ENCODE results near the gene OR3A3.
"Not testable (repeated sequence)": the region's sequence is repeated elsewhere in the genome, so short reads cannot be mapped to it uniquely, and the experiment has no call there.

Gene OR3A3

GRCh38 chr17:3400055-3400454 lies 11.1 kb upstream of the OR3A3 start:
- TF ChIP-seq CTCF (IDR thresholded peaks at IDR 0.05; ENCODE audit: borderline replicate concordance, extremely low read depth, low read length, poor library complexity, severe bottlenecking), result no peak
- TF ChIP-seq EZH2 (IDR thresholded peaks at IDR 0.05; ENCODE audit: borderline replicate concordance, low read depth, low read length, severe bottlenecking), result no peak

GRCh38 chr17:3401786-3402185 lies 9.4 kb upstream of the OR3A3 start:
- DNase-seq (no peak), ATAC-seq (ENCODE audit: insufficient read depth, low read depth) (no peak)
- H3K9me3 ChIP-seq (ENCODE audit: insufficient read depth, low read length, severe bottlenecking), result no peaks in the 10 kb centered on the region
- H3K79me2 ChIP-seq (ENCODE audit: insufficient read depth, low read length), result no peaks in the 10 kb centered on the region
- H3K4me3 ChIP-seq (ENCODE audit: low read depth in 1 of 2, low read length in 2 of 2), result no peak overlapping the region
- H2AFZ ChIP-seq (ENCODE audit: low read depth, low read length), result no peak overlapping the region
- no peak overlapping the region for H3K9ac ChIP-seq (ENCODE audit: low read depth, low read length)
- TF ChIP-seq CTCF (IDR thresholded peaks at IDR 0.05; ENCODE audit: borderline replicate concordance, extremely low read depth, low read length, poor library complexity, severe bottlenecking) (no peak), EZH2 (IDR thresholded peaks at IDR 0.05; ENCODE audit: borderline replicate concordance, low read depth, low read length, severe bottlenecking) (no peak)
- H3K4me1 ChIP-seq (ENCODE audit: insufficient read depth, low read length), result no peaks in the 10 kb centered on the region
- H3K36me3 ChIP-seq (ENCODE audit: insufficient read depth, low read length), result no peaks in the 10 kb centered on the region
- no peak overlapping the region for H3K4me2 ChIP-seq (ENCODE audit: insufficient read depth, low read length)
- H4K20me1 ChIP-seq (ENCODE audit: insufficient read depth, low read length), result no peaks in the 10 kb centered on the region
- H3K27ac ChIP-seq (ENCODE audit: low read length), result no peak overlapping the region
- no peaks in the 10 kb centered on the region for H3K27me3 ChIP-seq (ENCODE audit: insufficient read depth, low read length, poor library complexity)

More at GRCh38 chr17:3400055-3400454, 11.1 kb upstream of the OR3A3 start:
- no peak overlapping the region for H3K4me3 ChIP-seq (ENCODE audit: low read depth in 1 of 2, low read length in 2 of 2)
- no peak overlapping the region for H2AFZ ChIP-seq (ENCODE audit: low read depth, low read length)
- H3K4me1 ChIP-seq (ENCODE audit: insufficient read depth, low read length), result no peaks in the 10 kb centered on the region
- no peaks in the 10 kb centered on the region for H3K79me2 ChIP-seq (ENCODE audit: insufficient read depth, low read length)
- H3K9ac ChIP-seq (ENCODE audit: low read depth, low read length), result no peak overlapping the region
- H4K20me1 ChIP-seq (ENCODE audit: insufficient read depth, low read length), result no peaks in the 10 kb centered on the region
- H3K9me3 ChIP-seq (ENCODE audit: insufficient read depth, low read length, severe bottlenecking), result no peaks in the 10 kb centered on the region
- no peaks in the 10 kb centered on the region for H3K27me3 ChIP-seq (ENCODE audit: insufficient read depth, low read length, poor library complexity)
- H3K4me2 ChIP-seq (ENCODE audit: insufficient read depth, low read length), result no peak overlapping the region
- no peaks in the 10 kb centered on the region for H3K36me3 ChIP-seq (ENCODE audit: insufficient read depth, low read length)
- H3K27ac ChIP-seq (ENCODE audit: low read length), result no peak overlapping the region
- DNase-seq (no peak), ATAC-seq (ENCODE audit: insufficient read depth, low read depth) (no peak)

- not testable (repeated sequence) for H3K27ac ChIP-seq (ENCODE audit: low read length); H3K4me1 ChIP-seq (ENCODE audit: insufficient read depth, low read length); H4K20me1 ChIP-seq (ENCODE audit: insufficient read depth, low read length); H3K9me3 ChIP-seq (ENCODE audit: insufficient read depth, low read length, severe bottlenecking); H3K79me2 ChIP-seq (ENCODE audit: insufficient read depth, low read length); DNase-seq; H3K4me2 ChIP-seq (ENCODE audit: insufficient read depth, low read length); ATAC-seq (ENCODE audit: insufficient read depth, low read depth); H3K27me3 ChIP-seq (ENCODE audit: insufficient read depth, low read length, poor library complexity); H3K36me3 ChIP-seq (ENCODE audit: insufficient read depth, low read length); H3K4me3 ChIP-seq (ENCODE audit: low read depth in 1 of 2, low read length in 2 of 2); H3K9ac ChIP-seq (ENCODE audit: low read depth, low read length); H2AFZ ChIP-seq (ENCODE audit: low read depth, low read length)
These were observed 7.3 kb upstream of the OR3A3 start for GRCh38 chr17:3403856-3404255.

- H3K9ac ChIP-seq (ENCODE audit: low read depth, low read length); H3K4me1 ChIP-seq (ENCODE audit: insufficient read depth, low read length); DNase-seq; H3K36me3 ChIP-seq (ENCODE audit: insufficient read depth, low read length); H3K4me2 ChIP-seq (ENCODE audit: insufficient read depth, low read length); ATAC-seq (ENCODE audit: insufficient read depth, low read depth); H2AFZ ChIP-seq (ENCODE audit: low read depth, low read length); H3K9me3 ChIP-seq (ENCODE audit: insufficient read depth, low read length, severe bottlenecking); H3K27me3 ChIP-seq (ENCODE audit: insufficient read depth, low read length, poor library complexity); H4K20me1 ChIP-seq (ENCODE audit: insufficient read depth, low read length); H3K79me2 ChIP-seq (ENCODE audit: insufficient read depth, low read length); H3K4me3 ChIP-seq (ENCODE audit: low read depth in 1 of 2, low read length in 2 of 2); H3K27ac ChIP-seq (ENCODE audit: low read length): not testable (repeated sequence)
These were observed 1.0 kb downstream of the OR3A3 start for GRCh38 chr17:3412216-3412615.
